Activated CD8-positive, alpha-beta T cell treated with anti-CD3 and anti-CD28 coated beads, Interleukin-2, amount 10 ng/mL, durations not matched to agents 7 days and 5 days (primary cell): ENCODE data around the gene HHAT. TPM values are rescaled to one million over a fixed set of nuclear protein-coding genes. Genes with fewer than 3 reads are reported as not detected.
A peak's percentile ranks its signal among the peaks of the same experiment; 100 is the strongest.

Experiments
- ATAC-seq: fragments of 150-1000 bp; cut with Tn5 transposase; one replicate; pipeline ENCODE4 v1.10.0; 2021; ENCODE audit warnings: moderate library complexity
- CTCF ChIA-PET: fragments of 350-600 bp; sonication (Branson Sonifier 250); formaldehyde crosslinking; loops from one replicate; lab custom pipeline; 2021; ENCODE audit warnings: antibody characterized with exemption; lab: Charles Lee
- POLR2A ChIA-PET: fragments of 350-600 bp; sonication (Branson Sonifier 250); formaldehyde crosslinking; loops from one replicate; lab custom pipeline; 2021; ENCODE audit warnings: antibody characterized with exemption; lab: Charles Lee
- DNase-seq: peaks from one replicate; pipeline ENCODE4 v3.0.0-alpha.2; 2020
- H3K27ac Mint-ChIP-seq: one replicate; pipeline ENCODE4 v1.8.0; 2021; ENCODE audit warnings: mild to moderate bottlenecking, mixed read lengths
- H3K27me3 Mint-ChIP-seq: one replicate; pipeline ENCODE4 v1.8.0; 2021; ENCODE audit warnings: low read depth, mixed read lengths
- H3K36me3 Mint-ChIP-seq: one replicate; pipeline ENCODE4 v1.8.0; 2021; ENCODE audit warnings: low read depth, mixed read lengths
- H3K4me1 Mint-ChIP-seq: one replicate; pipeline ENCODE4 v1.8.0; 2021; ENCODE audit warnings: low read depth, mixed read lengths
- H3K4me3 Mint-ChIP-seq: one replicate; pipeline ENCODE4 v1.8.0; 2021; ENCODE audit warnings: mild to moderate bottlenecking, mixed read lengths
- H3K9me3 Mint-ChIP-seq: one replicate; pipeline ENCODE4 v1.8.0; 2022; ENCODE audit warnings: mixed read lengths; ENCODE audit not compliant: insufficient read depth
- total RNA-seq, 2 experiments: library from RNA; stranded (reverse); gene quantifications; one replicate each; pipeline ENCODE4 v1.2.3, GENCODE V29; 2021

The HHAT gene
- total RNA-seq, 2 experiments from 2014 or later = 0.71 to 0.94 TPM

- no peak overlapping the region for H3K27ac Mint-ChIP-seq
- DNase-seq = no peak
- no peak overlapping the region for H3K4me3 Mint-ChIP-seq
- H3K9me3 Mint-ChIP-seq = no peaks in the 10 kb centered on the region
- H3K27me3 Mint-ChIP-seq = no peaks in the 10 kb centered on the region
- no peaks in the 10 kb centered on the region for H3K36me3 Mint-ChIP-seq
- ChIA-PET POLR2A (no interaction called here), CTCF (interaction anchor here (1.0 to 2.1 kb wide), 2 partner anchors 29 to 45 kb away, joined by 3 to 11 read pairs; no protein-coding TSS in a partner anchor)
- no peak for ATAC-seq
- H3K4me1 Mint-ChIP-seq = peaks cover 18% of the 10 kb centered on the region
Measured at GRCh38 chr1:210445485-210445884, 116.8 kb downstream of the HHAT start.

- DNase-seq = no peak
- ATAC-seq = no peak
- H3K27me3 Mint-ChIP-seq = no peaks in the 10 kb centered on the region
- POLR2A ChIA-PET = interaction anchor here (1.0 to 1.3 kb wide), 2 partner anchors 72 to 1134 kb away, joined by 3 to 7 read pairs; no protein-coding TSS in a partner anchor
- no peak overlapping the region for H3K4me3 Mint-ChIP-seq
- peak overlapping the region; percentile 31 for H3K27ac Mint-ChIP-seq
- H3K4me1 Mint-ChIP-seq = peaks cover 18% of the 10 kb centered on the region
- no peaks in the 10 kb centered on the region for H3K36me3 Mint-ChIP-seq
- no peaks in the 10 kb centered on the region for H3K9me3 Mint-ChIP-seq
- CTCF ChIA-PET = interaction anchor here (1.0 to 4.1 kb wide), 7 partner anchors 12 to 689 kb away, joined by 3 to 44 read pairs (median 11); partner anchors contain the start of gene KCNH1
Measured at GRCh38 chr1:210445931-210446330, 117.2 kb downstream of the HHAT start.

GRCh38 chr1:210446479-210446878, 117.8 kb downstream of the HHAT start:
- ATAC-seq = peak; percentile 99
- Mint-ChIP-seq H3K9me3 (no peaks in the 10 kb centered on the region), H3K4me1 (peaks cover 18% of the 10 kb centered on the region), H3K27me3 (no peaks in the 10 kb centered on the region), H3K4me3 (no peak overlapping the region), H3K36me3 (no peaks in the 10 kb centered on the region), H3K27ac (peak overlapping the region; percentile 31)
- ChIA-PET CTCF (interaction anchor here (0.7 to 4.1 kb wide), 15 partner anchors 11 to 688 kb away, joined by 3 to 44 read pairs (median 4); partner anchors contain the start of gene KCNH1), POLR2A (interaction anchor here (1.0 to 1.3 kb wide), 2 partner anchors 72 to 1134 kb away, joined by 3 to 7 read pairs; no protein-coding TSS in a partner anchor)
- peak; percentile 82 for DNase-seq

- no peak for ATAC-seq
- no peak for DNase-seq
- no peak overlapping the region for H3K27ac Mint-ChIP-seq
- ChIA-PET POLR2A (no interaction called here), CTCF (interaction anchor here (0.6 to 4.1 kb wide), 22 partner anchors 10 to 1066 kb away, joined by 3 to 44 read pairs (median 3); partner anchors contain the start of gene KCNH1)
- H3K27me3 Mint-ChIP-seq = no peaks in the 10 kb centered on the region
- peaks cover 18% of the 10 kb centered on the region for H3K4me1 Mint-ChIP-seq
- no peak overlapping the region for H3K4me3 Mint-ChIP-seq
- no peaks in the 10 kb centered on the region for H3K36me3 Mint-ChIP-seq
- H3K9me3 Mint-ChIP-seq = no peaks in the 10 kb centered on the region
Measured at GRCh38 chr1:210447456-210448057, 118.9 kb downstream of the HHAT start.

GRCh38 chr1:210448297-210448892, 119.7 kb downstream of the HHAT start:
- Mint-ChIP-seq H3K27me3 (peaks cover 2% of the 10 kb centered on the region), H3K4me3 (no peak overlapping the region), H3K27ac (no peak overlapping the region), H3K36me3 (no peaks in the 10 kb centered on the region), H3K4me1 (peaks cover 18% of the 10 kb centered on the region), H3K9me3 (no peaks in the 10 kb centered on the region)
- no peak for ATAC-seq
- POLR2A ChIA-PET = interaction anchor here (0.6 kb wide), 1 partner anchor 226 kb away, joined by 4 read pairs; no protein-coding TSS in a partner anchor
- DNase-seq = peak; percentile 49
- CTCF ChIA-PET = interaction anchor here (0.6 to 4.1 kb wide), 17 partner anchors 8 to 1065 kb away, joined by 3 to 44 read pairs (median 3); partner anchors contain the start of gene KCNH1

- H3K9me3 Mint-ChIP-seq = no peaks in the 10 kb centered on the region
- ATAC-seq (no peak), DNase-seq (peak; percentile 42)
- peaks cover 23% of the 10 kb centered on the region for H3K4me1 Mint-ChIP-seq
- H3K27ac Mint-ChIP-seq = peak overlapping the region; percentile 86
- H3K27me3 Mint-ChIP-seq = peaks cover 6% of the 10 kb centered on the region
- ChIA-PET CTCF (interaction anchor here (4.2 kb wide), 1 partner anchor 9 kb away, joined by 21 read pairs; no protein-coding TSS in a partner anchor), POLR2A (interaction anchor here (0.6 kb wide), 1 partner anchor 129 kb away, joined by 3 read pairs; no protein-coding TSS in a partner anchor)
- H3K36me3 Mint-ChIP-seq = no peaks in the 10 kb centered on the region
- H3K4me3 Mint-ChIP-seq = peak overlapping the region; percentile 3
Measured at GRCh38 chr1:210455840-210456603, 127.3 kb downstream of the HHAT start.

- H3K4me3 Mint-ChIP-seq = no peak overlapping the region
- H3K4me1 Mint-ChIP-seq = peaks cover 23% of the 10 kb centered on the region
- DNase-seq (no peak), ATAC-seq (no peak)
- ChIA-PET POLR2A (no interaction called here), CTCF (interaction anchor here (4.2 kb wide), 1 partner anchor 9 kb away, joined by 21 read pairs; no protein-coding TSS in a partner anchor)
- no peaks in the 10 kb centered on the region for H3K36me3 Mint-ChIP-seq
- peak overlapping the region; percentile 5 for H3K27ac Mint-ChIP-seq
- no peaks in the 10 kb centered on the region for H3K9me3 Mint-ChIP-seq
- peaks cover 6% of the 10 kb centered on the region for H3K27me3 Mint-ChIP-seq
Measured at GRCh38 chr1:210456731-210457255, 128.1 kb downstream of the HHAT start.

- Mint-ChIP-seq H3K9me3 (no peaks in the 10 kb centered on the region), H3K4me3 (no peak overlapping the region), H3K27me3 (peaks cover 6% of the 10 kb centered on the region), H3K36me3 (no peaks in the 10 kb centered on the region), H3K4me1 (peaks cover 23% of the 10 kb centered on the region), H3K27ac (no peak overlapping the region)
- DNase-seq (no peak), ATAC-seq (no peak)
- ChIA-PET CTCF (interaction anchor here (4.2 kb wide), 1 partner anchor 10 kb away, joined by 21 read pairs; no protein-coding TSS in a partner anchor), POLR2A (no interaction called here)
Measured at GRCh38 chr1:210457568-210457967, 128.9 kb downstream of the HHAT start.

- ChIA-PET POLR2A (no interaction called here), CTCF (no interaction called here)
- Mint-ChIP-seq H3K27ac (no peak overlapping the region), H3K36me3 (no peaks in the 10 kb centered on the region), H3K27me3 (peaks cover 2% of the 10 kb centered on the region), H3K9me3 (no peaks in the 10 kb centered on the region), H3K4me3 (no peak overlapping the region), H3K4me1 (peaks cover 18% of the 10 kb centered on the region)
- no peak for DNase-seq
- ATAC-seq = peak; percentile 71
Measured at GRCh38 chr1:210464519-210465039, 135.9 kb downstream of the HHAT start.

GRCh38 chr1:210465150-210465549, 136.4 kb downstream of the HHAT start:
- ChIA-PET CTCF (no interaction called here), POLR2A (interaction anchor here (0.6 kb wide), 1 partner anchor 19 kb away, joined by 3 read pairs; no protein-coding TSS in a partner anchor)
- no peak for ATAC-seq
- H3K4me3 Mint-ChIP-seq = no peak overlapping the region
- no peak overlapping the region for H3K27ac Mint-ChIP-seq
- no peak for DNase-seq
- peaks cover 18% of the 10 kb centered on the region for H3K4me1 Mint-ChIP-seq
- H3K36me3 Mint-ChIP-seq = no peaks in the 10 kb centered on the region
- H3K9me3 Mint-ChIP-seq = no peaks in the 10 kb centered on the region
- H3K27me3 Mint-ChIP-seq = no peaks in the 10 kb centered on the region
